Large intestine (tissue), 3 donors: ENCODE measurements around the gene KCNQ1. TPM values are rescaled to one million over a fixed set of nuclear protein-coding genes. Genes with fewer than 3 reads are reported as not detected.

Source experiments
- DNase-seq, 2 donors: peaks; one replicate each; pipeline versions ENCODE4 v3.0.0 to v3.0.0-alpha.2; 2013
- H3K27ac ChIP-seq: one replicate; pipeline ENCODE4 v1.5.1; 2013; ENCODE audit warnings: low read length
- H3K27me3 ChIP-seq: 2 replicates; pipeline ENCODE4 v1.6.1; 2013; ENCODE audit warnings: low read length; ENCODE audit not compliant: control insufficient read depth, insufficient read depth
- H3K36me3 ChIP-seq: 2 replicates; pipeline ENCODE4 v1.6.1; 2013; ENCODE audit warnings: low read length; ENCODE audit not compliant: control insufficient read depth, insufficient read depth
- H3K4me1 ChIP-seq: one replicate; pipeline ENCODE4 v1.6.1; 2013; ENCODE audit warnings: low read length; ENCODE audit not compliant: control insufficient read depth, insufficient read depth
- H3K4me3 ChIP-seq: one replicate; pipeline ENCODE4 v1.5.1; 2013; ENCODE audit warnings: low read length
- H3K9me3 ChIP-seq: one replicate; pipeline ENCODE4 v1.6.1; 2013; ENCODE audit warnings: mild to moderate bottlenecking, low read depth, low read length, moderate library complexity; ENCODE audit not compliant: control insufficient read depth
- WGBS: methylation state at CpG from one replicate; pipeline ENCODE4 v1.1.5; 2013; ENCODE audit warnings: low lambda C conversion rate; ENCODE audit not compliant: insufficient coverage; 5-methylcytosine and 5-hydroxymethylcytosine counted together
- polyA plus RNA-seq: library from polyadenylated mRNA; unstranded; fragments of 120-200 nt; gene quantifications from one replicate; pipeline ENCODE4 v1.2.1, GENCODE V29; 2013

Gene KCNQ1
- polyA plus RNA-seq, 1 donor: 19.5 TPM

DNA sequence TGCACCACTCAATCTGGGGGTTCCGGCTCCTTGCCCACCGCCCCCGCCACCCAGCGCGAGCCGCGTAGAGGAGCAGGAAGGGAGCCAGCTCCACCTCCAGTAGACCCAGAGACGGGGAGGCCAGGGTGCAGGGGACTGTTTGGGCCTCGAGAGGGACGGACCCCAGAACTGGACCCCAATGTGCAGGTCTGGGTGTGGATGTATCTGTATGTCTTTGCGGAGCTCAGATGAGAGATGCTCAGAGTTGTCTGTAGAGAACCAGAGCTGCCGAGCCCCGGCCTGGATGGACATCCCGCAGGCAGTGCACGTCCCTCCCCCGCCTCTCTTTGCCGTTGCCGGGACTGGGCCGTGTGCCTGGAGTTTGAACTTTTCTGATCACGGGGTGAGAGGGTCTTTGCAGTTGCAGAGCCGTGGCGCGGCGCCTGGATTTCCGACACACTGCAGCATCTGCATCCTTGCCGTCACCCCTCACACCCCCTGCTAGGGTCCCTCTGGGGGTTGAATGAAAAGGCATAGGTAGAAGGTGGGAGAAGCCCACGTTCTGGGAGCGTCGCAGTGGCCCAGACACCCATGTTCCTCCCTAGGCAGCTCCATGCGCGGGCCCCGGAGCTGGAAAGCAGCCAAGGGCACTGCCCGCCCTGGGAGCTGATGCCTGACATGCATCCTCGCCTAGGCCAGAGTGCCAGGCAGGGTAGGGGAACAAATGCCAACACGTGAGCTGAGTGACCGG lies 105.2 kb downstream of the KCNQ1 start:
- no peak for DNase-seq
- no peak overlapping the region for H3K27ac ChIP-seq
- WGBS: no CpG with 5 or more reads among the region's 36 CpGs

DNA sequence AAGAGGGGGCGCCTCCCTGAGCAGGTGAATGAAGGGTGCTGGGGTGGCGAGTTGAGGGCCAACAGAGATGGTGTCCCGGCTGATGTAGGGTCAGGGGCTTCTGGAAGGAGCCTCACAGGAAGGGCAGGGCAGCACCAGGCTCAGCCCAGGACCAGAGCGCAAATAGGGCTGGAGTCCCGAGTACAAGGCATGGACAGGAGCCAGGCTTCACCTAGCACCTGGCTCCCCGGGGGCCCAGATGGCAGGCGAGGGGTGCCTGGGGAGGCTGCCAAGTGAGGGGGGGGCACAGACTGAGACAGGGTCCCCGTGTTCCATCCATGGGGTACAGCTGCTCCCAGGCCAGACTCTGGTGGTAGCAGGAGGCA lies 105.8 kb downstream of the KCNQ1 start:
- no peaks in the 10 kb centered on the region for H3K36me3 ChIP-seq
- WGBS: no CpG with 5 or more reads among the region's 8 CpGs
- peaks cover 8% of the 10 kb centered on the region for H3K4me1 ChIP-seq
- H3K4me3 ChIP-seq: no peak overlapping the region
- no peak overlapping the region for H3K27ac ChIP-seq
- peaks cover 20% of the 10 kb centered on the region for H3K9me3 ChIP-seq
- H3K27me3 ChIP-seq: no peaks in the 10 kb centered on the region
- no peak for DNase-seq

More for the DNA sequence above, 105.2 kb downstream of the KCNQ1 start:
- Histone ChIP-seq H3K36me3 (no peaks in the 10 kb centered on the region), H3K4me3 (no peak overlapping the region), H3K4me1 (peaks cover 8% of the 10 kb centered on the region), H3K27me3 (no peaks in the 10 kb centered on the region), H3K9me3 (peaks cover 20% of the 10 kb centered on the region)

DNA sequence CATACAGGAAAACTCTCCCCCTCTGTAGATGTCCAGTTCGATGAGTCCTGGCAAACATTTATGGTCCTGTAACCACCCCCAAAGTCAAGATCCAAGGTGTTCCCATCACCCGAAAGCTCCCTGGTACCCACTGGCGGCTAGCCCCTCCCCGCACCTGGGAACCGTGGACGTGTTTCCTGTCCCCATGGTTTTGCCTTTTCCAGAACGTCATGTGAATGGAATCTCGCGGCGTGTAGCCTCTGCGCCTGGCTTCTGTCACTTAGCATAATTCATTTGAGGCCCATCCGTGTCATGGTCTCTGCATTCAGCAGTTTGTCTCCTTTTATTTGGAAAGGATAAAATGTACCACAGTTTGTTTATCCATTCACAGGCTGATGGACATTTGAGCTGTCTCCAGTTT lies 106.3 kb downstream of the KCNQ1 start:
- Histone ChIP-seq H3K27me3 (no peaks in the 10 kb centered on the region), H3K27ac (no peak overlapping the region), H3K9me3 (peaks cover 20% of the 10 kb centered on the region), H3K4me1 (peaks cover 8% of the 10 kb centered on the region), H3K4me3 (no peak overlapping the region), H3K36me3 (no peaks in the 10 kb centered on the region)
- no CpG with 5 or more reads among the region's 12 CpGs for WGBS
- DNase-seq: no peak

DNA sequence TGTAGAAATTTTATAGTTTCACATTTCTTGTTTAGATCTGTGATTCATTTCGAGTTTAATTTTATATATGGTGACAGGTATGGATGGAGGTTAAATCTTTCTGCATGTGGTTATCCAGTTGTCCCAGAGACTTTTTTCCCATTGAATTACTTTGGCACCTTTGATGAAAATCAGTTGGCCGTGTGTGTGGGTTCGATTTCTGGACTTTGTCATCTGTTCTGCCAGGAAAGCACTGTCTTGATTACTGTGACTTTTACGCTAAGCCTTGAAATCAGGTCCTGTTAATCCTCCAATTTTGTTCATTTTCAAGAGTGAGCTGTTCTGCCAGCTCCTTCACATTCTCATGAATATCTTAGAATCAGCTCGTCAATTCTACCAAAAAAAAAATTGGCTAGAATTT lies 107.4 kb downstream of the KCNQ1 start:
- Histone ChIP-seq H3K4me3 (no peak overlapping the region), H3K9me3 (peaks cover 20% of the 10 kb centered on the region), H3K27ac (no peak overlapping the region), H3K4me1 (peaks cover 8% of the 10 kb centered on the region), H3K36me3 (no peaks in the 10 kb centered on the region), H3K27me3 (no peaks in the 10 kb centered on the region)
- DNase-seq: no peak
- WGBS: 82% methylated on average over 2 of the region's 5 CpGs

DNA sequence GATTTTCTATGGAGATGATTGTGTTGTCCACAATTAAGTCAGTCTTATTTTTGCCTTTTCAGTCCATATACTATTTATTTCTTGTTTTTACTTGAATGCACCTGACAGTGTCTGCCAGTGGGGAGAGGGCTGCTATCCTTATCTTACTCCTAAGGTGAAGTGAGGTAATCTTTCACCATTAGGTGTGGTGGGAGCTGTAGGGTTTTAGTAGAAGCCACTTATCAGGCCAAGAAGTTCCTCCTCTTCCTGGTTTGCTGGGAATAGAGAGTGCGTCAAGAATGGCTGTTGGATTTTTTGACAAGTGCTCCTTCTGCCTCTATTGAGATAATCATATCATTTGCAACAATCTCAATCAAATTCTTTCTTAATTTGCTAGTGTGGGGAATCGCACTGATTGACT lies 108.4 kb downstream of the KCNQ1 start:
- no CpG with 5 or more reads among the region's 2 CpGs for WGBS
- DNase-seq: no peak
- H3K9me3 ChIP-seq: peaks cover 20% of the 10 kb centered on the region

DNA sequence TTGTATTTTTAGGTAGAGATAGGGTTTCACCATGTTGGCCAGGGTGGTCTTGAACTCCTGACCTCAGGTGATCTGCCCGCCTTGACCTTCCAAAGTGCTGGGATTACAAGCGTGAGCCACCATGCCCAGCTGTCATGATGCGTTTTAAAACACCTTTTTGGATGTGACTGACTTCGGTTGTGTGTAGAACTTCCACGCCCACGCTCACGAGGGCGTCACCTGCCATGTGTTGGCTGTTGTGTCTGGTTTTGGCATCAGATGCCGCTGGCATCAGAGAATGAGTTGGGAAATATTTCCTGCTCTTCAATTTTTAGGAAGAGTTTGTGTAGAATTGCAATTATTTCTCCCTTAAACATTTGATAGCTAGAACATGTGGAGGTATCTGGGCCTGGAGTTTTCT lies 109.1 kb downstream of the KCNQ1 start:
- WGBS: no CpG with 5 or more reads among the region's 9 CpGs
- no peak for DNase-seq
- H3K27ac ChIP-seq: no peak overlapping the region
- H3K36me3 ChIP-seq: no peaks in the 10 kb centered on the region
- H3K9me3 ChIP-seq: peaks cover 24% of the 10 kb centered on the region
- no peaks in the 10 kb centered on the region for H3K27me3 ChIP-seq
- H3K4me3 ChIP-seq: no peak overlapping the region
- H3K4me1 ChIP-seq: peaks cover 8% of the 10 kb centered on the region

More for the DNA sequence above, 108.4 kb downstream of the KCNQ1 start:
- Histone ChIP-seq H3K4me1 (peaks cover 8% of the 10 kb centered on the region), H3K4me3 (no peak overlapping the region), H3K36me3 (no peaks in the 10 kb centered on the region), H3K27ac (no peak overlapping the region), H3K27me3 (no peaks in the 10 kb centered on the region)

DNA sequence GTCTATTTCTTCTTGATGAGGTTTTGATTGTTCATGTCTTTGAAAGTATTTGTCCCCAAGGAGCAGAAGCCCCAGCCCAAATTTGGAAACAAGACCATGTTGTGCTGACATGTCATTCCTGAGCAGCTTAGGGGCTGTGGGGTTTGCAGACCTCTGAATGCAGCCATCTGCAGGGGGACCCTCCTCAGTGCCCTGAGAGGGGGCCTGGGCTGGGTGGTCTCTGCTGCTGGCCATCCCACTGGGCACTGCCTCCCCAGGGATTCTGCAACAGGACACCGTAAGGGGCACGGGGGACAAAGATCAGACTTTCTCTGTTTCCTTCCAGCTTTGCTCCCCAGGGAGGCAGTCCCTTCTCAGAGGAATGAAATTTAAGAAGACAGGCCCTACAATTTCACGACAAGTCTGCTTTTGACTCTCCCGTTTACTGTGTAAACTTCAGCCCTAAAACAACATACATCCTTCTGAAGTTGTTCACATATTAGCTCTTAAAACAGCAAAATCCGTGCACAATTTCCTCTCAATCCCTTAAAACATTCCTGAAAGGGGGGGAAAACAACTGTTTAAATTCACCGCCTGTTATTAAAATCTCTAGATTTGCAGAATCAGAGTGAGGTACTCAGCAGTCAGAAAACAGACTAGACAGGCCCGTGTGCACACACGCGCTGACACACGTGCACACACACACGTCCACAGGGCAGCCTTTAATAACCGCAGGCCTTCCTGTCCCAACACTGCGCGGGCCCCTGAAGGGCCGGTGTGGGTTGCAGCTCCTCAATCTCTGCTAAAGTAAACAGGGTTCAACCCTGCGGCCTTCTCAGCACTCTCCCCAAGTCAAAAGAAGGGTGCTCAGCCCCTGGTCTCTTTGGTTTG lies 109.8 kb downstream of the KCNQ1 start:
- Histone ChIP-seq H3K27ac (no peak overlapping the region), H3K36me3 (no peaks in the 10 kb centered on the region)
- no peak for DNase-seq

DNA sequence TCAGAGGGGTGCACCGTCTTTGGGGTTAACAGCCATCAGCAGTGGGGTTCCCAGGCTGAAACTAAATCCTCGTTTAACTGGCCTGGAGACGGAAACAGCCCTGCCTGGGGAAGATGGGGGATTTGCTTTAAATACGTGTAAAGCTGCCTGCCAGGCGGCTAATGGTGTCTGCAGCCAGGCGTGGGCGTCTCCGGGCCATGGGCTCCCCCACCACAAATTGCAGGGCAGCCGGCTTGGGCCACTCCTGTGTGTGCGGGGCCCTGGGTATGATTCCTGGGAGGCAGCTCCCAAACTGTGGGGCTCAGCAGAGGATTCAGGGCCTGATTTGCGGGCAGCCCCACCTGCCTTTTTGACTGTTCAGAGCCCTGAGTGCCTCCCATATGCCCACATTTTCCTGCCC lies 110.5 kb downstream of the KCNQ1 start:
- no peak overlapping the region for H3K4me3 ChIP-seq
- DNase-seq: no peak
- H3K27ac ChIP-seq: no peak overlapping the region
- H3K36me3 ChIP-seq: no peaks in the 10 kb centered on the region
- H3K4me1 ChIP-seq: peaks cover 8% of the 10 kb centered on the region
- peaks cover 17% of the 10 kb centered on the region for H3K9me3 ChIP-seq
- H3K27me3 ChIP-seq: no peaks in the 10 kb centered on the region
- WGBS: no CpG with 5 or more reads among the region's 11 CpGs

More for the DNA sequence above, 109.8 kb downstream of the KCNQ1 start:
- H3K27me3 ChIP-seq: no peaks in the 10 kb centered on the region
- WGBS: 80% methylated on average over 2 of the region's 16 CpGs
- H3K9me3 ChIP-seq: peaks cover 25% of the 10 kb centered on the region
- no peak overlapping the region for H3K4me3 ChIP-seq
- peaks cover 8% of the 10 kb centered on the region for H3K4me1 ChIP-seq

DNA sequence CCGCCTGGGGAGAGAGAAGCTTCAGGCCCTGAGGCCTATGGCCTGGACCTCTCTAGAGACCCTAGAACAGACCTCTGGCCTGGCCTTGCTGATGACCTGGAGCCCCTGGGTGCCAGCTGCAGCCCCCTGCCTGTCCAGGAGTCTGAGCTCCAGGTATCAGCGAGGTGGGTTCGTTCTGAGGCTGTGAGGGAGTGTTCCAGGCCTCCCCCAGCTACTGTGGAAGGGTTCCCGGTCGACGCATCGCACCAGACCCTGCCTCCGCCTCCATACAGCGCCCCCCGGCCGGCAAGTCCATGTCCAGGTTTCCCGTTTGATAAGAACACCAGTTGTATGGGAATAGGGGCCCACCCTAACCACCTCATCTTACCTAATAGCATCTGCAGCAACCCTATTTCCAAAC lies 111.1 kb downstream of the KCNQ1 start:
- no peaks in the 10 kb centered on the region for H3K36me3 ChIP-seq

DNA sequence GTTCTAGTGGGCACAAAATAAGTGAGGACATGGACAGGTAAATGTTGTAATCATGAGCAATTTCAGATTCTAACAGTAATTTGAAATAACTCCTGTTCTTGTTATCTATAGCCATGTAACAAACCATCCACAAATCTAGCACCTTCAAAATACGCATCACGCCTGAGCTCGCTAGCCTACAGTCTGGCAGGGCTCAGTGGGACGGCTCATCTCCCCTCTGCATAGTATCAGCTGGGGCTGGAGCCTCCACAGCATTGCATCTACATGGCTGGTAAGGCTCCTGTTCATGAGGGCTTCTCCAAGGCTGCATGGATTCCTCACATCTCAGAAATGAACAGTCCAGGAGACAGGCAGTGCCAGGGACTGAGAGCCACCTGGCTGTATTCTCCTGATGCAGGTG lies 112.6 kb downstream of the KCNQ1 start:
- DNase-seq: no peak
- peaks cover 23% of the 10 kb centered on the region for H3K4me1 ChIP-seq
- no peaks in the 10 kb centered on the region for H3K36me3 ChIP-seq
- H3K9me3 ChIP-seq: peaks cover 18% of the 10 kb centered on the region
- H3K4me3 ChIP-seq: no peak overlapping the region
- H3K27ac ChIP-seq: no peak overlapping the region
- H3K27me3 ChIP-seq: no peaks in the 10 kb centered on the region
- no CpG with 5 or more reads among the region's 4 CpGs for WGBS

More for the DNA sequence above, 111.1 kb downstream of the KCNQ1 start:
- H3K27me3 ChIP-seq: no peaks in the 10 kb centered on the region
- H3K27ac ChIP-seq: no peak overlapping the region
- H3K4me3 ChIP-seq: no peak overlapping the region
- WGBS: no CpG with 5 or more reads among the region's 12 CpGs
- H3K9me3 ChIP-seq: peaks cover 12% of the 10 kb centered on the region
- H3K4me1 ChIP-seq: peaks cover 11% of the 10 kb centered on the region
- DNase-seq: no peak
